Measurements from ENCODE around the gene SIL1.

GRCh38 chr5:139022528-139022927 is 175.6 kb downstream of the SIL1 start:
- TF ChIP-seq NFIC (IDR thresholded peaks at IDR 0.05) (no peak), CEBPB (IDR thresholded peaks at IDR 0.05) (no peak)
